MCF 10A (cell line): Measurements from ENCODE around the gene ANK2. TPM values are rescaled to one million over a fixed set of nuclear protein-coding genes. Genes with fewer than 3 reads are reported as not detected.

Experiments
- BruUV-seq: library from RNA; stranded (reverse); fragments of 400-500 nt; replicated peaks from 2 replicates; lab custom pipeline; 2021; lab: Mats Ljungman, UMichigan
- CTCF ChIA-PET: fragments of 300-600 bp; sonication (Branson Sonifier 250); formaldehyde crosslinking; extraction: SDS; loops from one replicate; lab custom pipeline; 2021; ENCODE audit warnings: antibody characterized with exemption, inconsistent platforms; lab: Yijun Ruan, JAX
- POLR2A ChIA-PET: fragments of 300-600, 350-650 bp; sonication (Branson Sonifier 250); formaldehyde crosslinking; extraction: SDS; loops from one replicate; lab custom pipeline; 2020; ENCODE audit warnings: antibody characterized with exemption, inconsistent platforms; lab: Yijun Ruan, JAX
- DNase-seq: peaks from one replicate; pipeline ENCODE4 v3.0.0-alpha.2; 2018; ENCODE audit not compliant: unreplicated experiment
- H3K27ac Mint-ChIP-seq: one replicate; pipeline ENCODE4 v1.8.0; 2022; ENCODE audit warnings: mild to moderate bottlenecking, low read depth, mixed read lengths; ENCODE audit not compliant: unreplicated experiment
- H3K27me3 Mint-ChIP-seq: one replicate; pipeline ENCODE4 v1.8.0; 2022; ENCODE audit warnings: mixed read lengths; ENCODE audit not compliant: insufficient read depth, unreplicated experiment
- H3K36me3 Mint-ChIP-seq: one replicate; pipeline ENCODE4 v1.8.0; 2022; ENCODE audit warnings: mild to moderate bottlenecking, moderate library complexity, mixed read lengths; ENCODE audit not compliant: insufficient read depth, unreplicated experiment
- H3K4me1 Mint-ChIP-seq: one replicate; pipeline ENCODE4 v1.8.0; 2022; ENCODE audit warnings: mixed read lengths; ENCODE audit not compliant: insufficient read depth, unreplicated experiment
- H3K4me3 Mint-ChIP-seq: one replicate; pipeline ENCODE4 v1.8.0; 2022; ENCODE audit warnings: mild to moderate bottlenecking, moderate library complexity, mixed read lengths; ENCODE audit not compliant: unreplicated experiment
- H3K9me3 Mint-ChIP-seq: one replicate; pipeline ENCODE4 v1.8.0; 2022; ENCODE audit warnings: mixed read lengths; ENCODE audit not compliant: unreplicated experiment
- CTCF ChIP-seq: fragments of 200-600 bp; IDR thresholded peaks from one replicate; pipeline ENCODE4 v1.8.0; 2022; ENCODE audit warnings: antibody characterized with exemption, mild to moderate bottlenecking; ENCODE audit not compliant: unreplicated experiment
- intact Hi-C: fragments of 100-400 bp; cut with micrococcal nuclease; formaldehyde crosslinking; loops from 2 replicates; pipeline ENCODE4 v1.14.1; 2022
- total RNA-seq: library from RNA; stranded (reverse); gene quantifications from 2 replicates; pipeline ENCODE4 v1.2.3, GENCODE V29; 2022

ANK2 gene
- total RNA-seq, 1 experiment from 2014 or later, result 37.4 TPM

GRCh38 chr4:113159942-113160545, 110.6 kb downstream of the ANK2 start:
- BruUV-seq, result no TSS peak
- ChIA-PET POLR2A (interaction anchor here (1.1 kb wide), 1 partner anchor 12 kb away, joined by 7 read pairs; no protein-coding TSS in a partner anchor), CTCF (interaction anchor here (0.5 to 1.2 kb wide), 3 partner anchors 54 to 1585 kb away, joined by 3 to 4 read pairs (median 4); no protein-coding TSS in a partner anchor)
- Mint-ChIP-seq H3K9me3 (no peaks in the 10 kb centered on the region), H3K27ac (peak overlapping the region; percentile 88), H3K4me1 (peaks cover 23% of the 10 kb centered on the region), H3K4me3 (no peak overlapping the region), H3K36me3 (no peaks in the 10 kb centered on the region), H3K27me3 (no peaks in the 10 kb centered on the region)
- peak; percentile 65 for DNase-seq
- TF ChIP-seq CTCF, result no peak
- intact Hi-C loops, result loop anchor here (10.0 kb wide), 1 partner anchor 525 kb away; the partner anchor contains the start of genes LARP7 and ZGRF1

- no peaks in the 10 kb centered on the region for H3K9me3 Mint-ChIP-seq
- peak overlapping the region; percentile 13 for H3K4me3 Mint-ChIP-seq
- no peaks in the 10 kb centered on the region for H3K36me3 Mint-ChIP-seq
- H3K4me1 Mint-ChIP-seq, result peaks cover 23% of the 10 kb centered on the region
- ChIA-PET POLR2A (no interaction called here), CTCF (interaction anchor here (0.5 to 0.7 kb wide), 2 partner anchors 45 to 1585 kb away, joined by 3 to 4 read pairs; no protein-coding TSS in a partner anchor)
- H3K27ac Mint-ChIP-seq, result peak overlapping the region; percentile 88
- no peaks in the 10 kb centered on the region for H3K27me3 Mint-ChIP-seq
- TF ChIP-seq CTCF, result no peak
- DNase-seq, result peak; percentile 1
- BruUV-seq, result no TSS peak
- intact Hi-C loops, result no loop called here
Measured at GRCh38 chr4:113160548-113160947, 111.1 kb downstream of the ANK2 start.

DNA sequence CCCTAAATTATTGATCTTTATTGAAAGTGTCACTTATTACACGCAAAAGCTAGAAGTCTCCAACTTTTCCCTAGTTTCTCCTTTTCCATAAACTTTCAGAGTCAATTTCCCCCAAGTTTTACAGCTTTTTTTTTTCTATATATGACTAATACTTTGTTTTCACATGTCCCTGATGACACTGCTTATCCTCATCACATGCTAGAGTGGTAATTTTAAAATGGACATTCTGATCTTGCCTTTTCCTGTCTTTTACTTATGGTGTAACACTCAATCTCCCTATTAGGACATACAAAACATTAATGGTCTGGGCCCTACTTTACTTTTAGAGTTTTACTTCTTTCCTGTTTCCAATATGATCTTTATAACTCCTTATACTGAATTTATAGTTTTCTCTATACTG, 112.6 kb downstream of the ANK2 start:
- Mint-ChIP-seq H3K4me3 (no peak overlapping the region), H3K27ac (peak overlapping the region; percentile 88), H3K4me1 (peaks cover 23% of the 10 kb centered on the region), H3K9me3 (no peaks in the 10 kb centered on the region), H3K36me3 (no peaks in the 10 kb centered on the region), H3K27me3 (no peaks in the 10 kb centered on the region)
- intact Hi-C loops, result no loop called here
- POLR2A ChIA-PET, result no interaction called here
- BruUV-seq, result no TSS peak
- no peak for TF ChIP-seq CTCF
- CTCF ChIA-PET, result no interaction called here
- peak; percentile 27 for DNase-seq

GRCh38 chr4:113169368-113169767, 119.9 kb downstream of the ANK2 start:
- Mint-ChIP-seq H3K36me3 (no peaks in the 10 kb centered on the region), H3K27me3 (no peaks in the 10 kb centered on the region), H3K4me1 (no peaks in the 10 kb centered on the region), H3K9me3 (no peaks in the 10 kb centered on the region), H3K27ac (no peak overlapping the region), H3K4me3 (no peak overlapping the region)
- no peak for TF ChIP-seq CTCF
- ChIA-PET POLR2A (no interaction called here), CTCF (interaction anchor here (0.6 kb wide), 1 partner anchor 98 kb away, joined by 3 read pairs; no protein-coding TSS in a partner anchor)
- DNase-seq, result peak; percentile 16
- no TSS peak for BruUV-seq
- intact Hi-C loops, result no loop called here
